ENCODE results near the gene ZNF580. TPM values are rescaled to one million over a fixed set of nuclear protein-coding genes. Genes with fewer than 3 reads are reported as not detected.

Gene ZNF580
- total RNA-seq, 1 donor from 2014 or later, result 11.8 TPM

DNA sequence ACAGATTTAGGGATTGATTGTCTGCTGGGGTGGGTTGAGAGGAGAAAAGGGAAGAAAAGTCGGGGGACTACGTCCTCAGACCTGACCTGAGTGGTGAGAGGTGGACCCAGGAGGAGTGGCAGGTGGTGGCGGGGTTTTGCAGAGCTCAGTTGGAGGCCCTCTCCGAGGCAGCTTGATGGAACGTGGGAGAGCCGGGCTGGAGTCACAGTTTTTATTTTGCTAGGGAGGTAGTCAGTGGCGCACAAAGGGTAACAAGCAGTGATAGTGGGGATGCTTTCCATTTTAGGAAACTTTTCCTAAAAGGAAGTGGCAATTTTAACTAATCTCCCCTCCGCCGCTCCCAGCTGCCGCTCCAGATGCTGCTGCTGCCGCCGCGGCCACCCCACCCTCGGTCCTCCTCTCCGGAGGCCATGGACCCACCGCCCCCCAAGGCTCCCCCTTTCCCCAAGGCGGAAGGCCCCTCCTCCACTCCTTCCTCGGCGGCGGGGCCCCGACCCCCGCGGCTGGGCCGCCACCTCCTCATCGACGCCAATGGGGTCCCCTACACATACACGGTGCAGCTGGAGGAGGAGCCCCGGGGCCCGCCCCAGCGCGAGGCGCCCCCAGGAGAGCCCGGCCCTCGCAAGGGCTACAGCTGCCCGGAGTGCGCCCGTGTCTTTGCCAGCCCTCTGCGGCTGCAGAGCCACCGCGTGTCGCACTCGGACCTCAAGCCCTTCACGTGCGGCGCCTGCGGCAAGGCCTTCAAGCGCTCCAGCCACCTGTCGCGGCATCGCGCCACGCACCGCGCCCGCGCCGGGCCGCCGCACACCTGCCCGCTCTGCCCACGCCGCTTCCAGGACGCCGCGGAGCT lies 1.6 kb downstream of the ZNF580 start:
- intact Hi-C loops (cut with micrococcal nuclease), result no loop called here
- TF ChIP-seq CTCF (IDR thresholded peaks at IDR 0.05; ENCODE audit: borderline replicate concordance), result no peak
- H3K4me1 ChIP-seq, result peaks cover 83% of the 10 kb centered on the region
- no peaks in the 10 kb centered on the region for H3K9me3 ChIP-seq (replicated peaks)
- H3K27ac ChIP-seq (replicated peaks), result peak overlapping the region; percentile 95
- no peak for DNase-seq
- no peaks in the 10 kb centered on the region for H3K27me3 ChIP-seq (ENCODE audit: low read depth)
- peak overlapping the region; percentile 93 for H3K4me3 ChIP-seq
- H3K36me3 ChIP-seq, result peaks cover 10% of the 10 kb centered on the region

GRCh38 chr19:55643003-55643886 lies 2.4 kb downstream of the ZNF580 start, which contains the start of gene ZNF581:
Gene ZNF581, plus strand, starts transcription at chr19:55643649. Its CDS starts 923 bp downstream, at chr19:55644572.
- Histone ChIP-seq H3K27ac (replicated peaks) (peak within 1 kb of the TSS; percentile 95), H3K4me3 (peak within 1 kb of the TSS; percentile 93), H3K4me1 (peaks cover 85% of the 10 kb centered on the region), H3K36me3 (peaks cover 10% of the 10 kb centered on the region), H3K27me3 (ENCODE audit: low read depth) (no peaks in the 10 kb centered on the region), H3K9me3 (replicated peaks) (no peaks in the 10 kb centered on the region)
- no peak for TF ChIP-seq CTCF (IDR thresholded peaks at IDR 0.05; ENCODE audit: borderline replicate concordance)
- peak; percentile 81 for DNase-seq
- intact Hi-C loops (cut with micrococcal nuclease), result no loop called here

- Histone ChIP-seq H3K27me3 (ENCODE audit: low read depth) (no peaks in the 10 kb centered on the region), H3K9me3 (replicated peaks) (no peaks in the 10 kb centered on the region), H3K36me3 (peaks cover 10% of the 10 kb centered on the region), H3K27ac (replicated peaks) (peak overlapping the region; percentile 95), H3K4me1 (peaks cover 85% of the 10 kb centered on the region), H3K4me3 (peak overlapping the region; percentile 93)
- intact Hi-C loops (cut with micrococcal nuclease), result no loop called here
- TF ChIP-seq CTCF (IDR thresholded peaks at IDR 0.05; ENCODE audit: borderline replicate concordance), result no peak
- DNase-seq, result no peak
Observed at GRCh38 chr19:55643887-55644176, 3.0 kb downstream of the ZNF580 start.

DNA sequence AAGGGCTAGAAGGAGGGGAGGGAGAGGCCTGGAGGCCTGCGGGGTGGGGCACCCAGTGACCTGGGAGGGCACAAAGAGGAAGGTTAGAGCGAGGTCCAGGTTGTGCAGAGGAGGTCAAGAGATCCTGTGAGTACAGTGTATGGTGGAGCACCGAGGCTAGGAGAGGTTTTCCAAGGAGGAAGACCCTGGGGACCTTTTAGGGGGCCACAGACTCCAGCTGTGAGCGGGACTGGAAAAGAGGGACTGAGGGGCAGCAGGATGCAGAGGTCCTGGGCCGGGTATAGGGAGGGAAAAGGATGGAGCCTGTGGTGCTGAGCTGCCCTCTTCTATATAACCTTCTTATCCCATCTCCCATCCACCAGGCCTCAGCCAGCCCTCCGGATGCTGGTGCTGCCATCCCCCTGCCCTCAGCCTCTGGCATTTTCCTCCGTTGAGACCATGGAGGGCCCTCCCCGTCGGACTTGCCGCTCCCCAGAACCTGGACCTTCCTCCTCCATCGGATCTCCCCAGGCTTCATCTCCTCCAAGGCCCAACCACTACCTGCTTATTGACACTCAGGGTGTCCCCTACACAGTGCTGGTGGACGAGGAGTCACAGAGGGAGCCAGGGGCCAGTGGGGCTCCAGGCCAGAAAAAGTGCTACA lies 3.5 kb downstream of the ZNF580 start:
- TF ChIP-seq CTCF (IDR thresholded peaks at IDR 0.05; ENCODE audit: borderline replicate concordance), result no peak
- peak overlapping the region; percentile 95 for H3K27ac ChIP-seq (replicated peaks)
- intact Hi-C loops (cut with micrococcal nuclease), result no loop called here
- no peaks in the 10 kb centered on the region for H3K27me3 ChIP-seq (ENCODE audit: low read depth)
- H3K4me1 ChIP-seq, result peaks cover 85% of the 10 kb centered on the region
- no peaks in the 10 kb centered on the region for H3K9me3 ChIP-seq (replicated peaks)
- H3K36me3 ChIP-seq, result peaks cover 10% of the 10 kb centered on the region
- no peak for DNase-seq
- H3K4me3 ChIP-seq, result peak overlapping the region; percentile 93

DNA sequence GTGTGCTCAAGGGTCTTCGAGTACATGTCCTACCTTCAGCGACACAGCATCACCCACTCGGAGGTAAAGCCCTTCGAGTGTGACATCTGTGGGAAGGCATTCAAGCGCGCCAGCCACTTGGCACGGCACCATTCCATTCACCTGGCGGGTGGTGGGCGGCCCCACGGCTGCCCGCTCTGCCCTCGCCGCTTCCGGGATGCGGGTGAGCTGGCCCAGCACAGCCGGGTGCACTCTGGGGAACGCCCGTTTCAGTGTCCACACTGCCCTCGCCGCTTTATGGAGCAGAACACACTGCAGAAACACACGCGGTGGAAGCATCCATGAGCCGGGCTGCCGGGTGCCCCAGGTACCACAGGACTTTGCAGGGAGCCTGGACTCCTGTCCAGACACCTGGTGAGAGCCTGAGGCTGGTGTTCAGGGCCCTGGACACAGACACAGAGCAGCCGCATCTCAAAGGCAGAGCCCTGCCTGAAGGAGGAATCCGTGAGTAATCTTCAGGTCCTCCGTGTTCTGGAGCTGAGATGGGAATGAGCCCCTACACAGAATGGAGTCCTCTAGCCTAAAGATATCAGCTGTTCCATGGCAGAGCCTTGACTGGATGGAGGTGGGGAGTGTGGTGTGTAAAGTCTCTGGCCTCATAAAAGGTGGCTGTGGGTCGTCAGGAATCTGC lies 4.2 kb downstream of the ZNF580 start:
- H3K9me3 ChIP-seq (replicated peaks), result no peaks in the 10 kb centered on the region
- H3K36me3 ChIP-seq, result peaks cover 10% of the 10 kb centered on the region
- intact Hi-C loops (cut with micrococcal nuclease), result no loop called here
- H3K27ac ChIP-seq (replicated peaks), result no peak overlapping the region
- no peak for DNase-seq
- peaks cover 84% of the 10 kb centered on the region for H3K4me1 ChIP-seq
- H3K27me3 ChIP-seq (ENCODE audit: low read depth), result no peaks in the 10 kb centered on the region
- no peak for TF ChIP-seq CTCF (IDR thresholded peaks at IDR 0.05; ENCODE audit: borderline replicate concordance)
- H3K4me3 ChIP-seq, result peak overlapping the region; percentile 93

All from left ventricle myocardium inferior (tissue), 1 donor.